ENCODE results near the gene MAP2K1. TPM values are rescaled to one million over a fixed set of nuclear protein-coding genes. Genes with fewer than 3 reads are reported as not detected.
"Not testable (repeated sequence)": the region's sequence is repeated elsewhere in the genome, so short reads cannot be mapped to it uniquely, and the experiment has no call there.

Gene MAP2K1
- total RNA-seq, 6 experiments from 2014 or later = 45.2 to 64.7 (median 49.5) TPM

DNA sequence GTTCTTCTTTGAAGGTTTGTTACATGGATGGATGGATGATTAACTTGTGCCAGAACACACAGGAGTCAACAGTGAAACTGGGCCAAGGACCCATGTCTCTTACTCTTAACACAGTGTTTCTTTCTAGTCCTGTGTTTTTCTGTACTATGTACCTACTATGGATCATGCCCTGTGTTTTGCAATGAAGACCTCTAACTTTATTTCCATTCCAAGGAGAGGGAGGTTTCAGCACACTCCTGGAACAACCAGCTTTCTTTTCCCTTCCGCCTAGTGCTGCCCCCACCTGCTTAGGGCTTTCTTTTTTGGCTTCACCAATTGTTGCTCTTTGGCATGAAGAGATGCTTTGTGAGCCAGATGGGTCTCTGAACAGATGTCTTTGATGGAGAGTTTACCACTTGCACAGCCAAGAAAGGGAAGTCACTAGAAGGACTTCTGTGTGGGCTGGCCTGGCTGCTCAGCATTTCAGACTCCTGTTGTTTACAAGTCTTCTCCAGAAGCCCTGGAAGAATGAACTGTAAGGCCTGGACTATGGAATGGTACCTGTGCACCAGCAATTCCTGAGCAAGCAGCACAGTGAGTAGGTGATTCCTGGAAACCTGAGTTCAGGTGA is 66.4 kb downstream of the MAP2K1 start:
- no peak for DNase-seq
- Mint-ChIP-seq H3K4me3 (no peak overlapping the region), H3K27me3 (ENCODE audit: insufficient read depth) (no peaks in the 10 kb centered on the region), H3K36me3 (ENCODE audit: low read depth) (peaks cover 24% of the 10 kb centered on the region), H3K27ac (no peak overlapping the region), H3K4me1 (ENCODE audit: low read depth) (peaks cover 19% of the 10 kb centered on the region), H3K9me3 (no peaks in the 10 kb centered on the region)
- TF ChIP-seq, protein P1, sequence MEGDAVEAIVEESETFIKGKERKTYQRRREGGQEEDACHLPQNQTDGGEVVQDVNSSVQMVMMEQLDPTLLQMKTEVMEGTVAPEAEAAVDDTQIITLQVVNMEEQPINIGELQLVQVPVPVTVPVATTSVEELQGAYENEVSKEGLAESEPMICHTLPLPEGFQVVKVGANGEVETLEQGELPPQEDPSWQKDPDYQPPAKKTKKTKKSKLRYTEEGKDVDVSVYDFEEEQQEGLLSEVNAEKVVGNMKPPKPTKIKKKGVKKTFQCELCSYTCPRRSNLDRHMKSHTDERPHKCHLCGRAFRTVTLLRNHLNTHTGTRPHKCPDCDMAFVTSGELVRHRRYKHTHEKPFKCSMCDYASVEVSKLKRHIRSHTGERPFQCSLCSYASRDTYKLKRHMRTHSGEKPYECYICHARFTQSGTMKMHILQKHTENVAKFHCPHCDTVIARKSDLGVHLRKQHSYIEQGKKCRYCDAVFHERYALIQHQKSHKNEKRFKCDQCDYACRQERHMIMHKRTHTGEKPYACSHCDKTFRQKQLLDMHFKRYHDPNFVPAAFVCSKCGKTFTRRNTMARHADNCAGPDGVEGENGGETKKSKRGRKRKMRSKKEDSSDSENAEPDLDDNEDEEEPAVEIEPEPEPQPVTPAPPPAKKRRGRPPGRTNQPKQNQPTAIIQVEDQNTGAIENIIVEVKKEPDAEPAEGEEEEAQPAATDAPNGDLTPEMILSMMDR (IDR thresholded peaks at IDR 0.05) = no peak

GRCh38 chr15:66454143-66454542 is 67.4 kb downstream of the MAP2K1 start:
- H3K4me3 Mint-ChIP-seq = no peak overlapping the region
- H3K36me3 Mint-ChIP-seq (ENCODE audit: low read depth) = peaks cover 19% of the 10 kb centered on the region
- no peaks in the 10 kb centered on the region for H3K27me3 Mint-ChIP-seq (ENCODE audit: insufficient read depth)
- H3K27ac Mint-ChIP-seq = no peak overlapping the region
- DNase-seq = peak; percentile 9
- TF ChIP-seq, protein P1 (IDR thresholded peaks at IDR 0.05) = no peak
- H3K9me3 Mint-ChIP-seq = no peaks in the 10 kb centered on the region
- peaks cover 25% of the 10 kb centered on the region for H3K4me1 Mint-ChIP-seq (ENCODE audit: low read depth)

GRCh38 chr15:66456211-66456610 is 69.5 kb downstream of the MAP2K1 start:
- peak; percentile 3 for DNase-seq
- Mint-ChIP-seq H3K4me3 (no peak overlapping the region), H3K27me3 (ENCODE audit: insufficient read depth) (no peaks in the 10 kb centered on the region), H3K36me3 (ENCODE audit: low read depth) (peaks cover 23% of the 10 kb centered on the region), H3K27ac (peak overlapping the region; percentile 53), H3K9me3 (no peaks in the 10 kb centered on the region), H3K4me1 (ENCODE audit: low read depth) (peaks cover 42% of the 10 kb centered on the region)
- TF ChIP-seq, protein P1 (IDR thresholded peaks at IDR 0.05) = no peak

DNA sequence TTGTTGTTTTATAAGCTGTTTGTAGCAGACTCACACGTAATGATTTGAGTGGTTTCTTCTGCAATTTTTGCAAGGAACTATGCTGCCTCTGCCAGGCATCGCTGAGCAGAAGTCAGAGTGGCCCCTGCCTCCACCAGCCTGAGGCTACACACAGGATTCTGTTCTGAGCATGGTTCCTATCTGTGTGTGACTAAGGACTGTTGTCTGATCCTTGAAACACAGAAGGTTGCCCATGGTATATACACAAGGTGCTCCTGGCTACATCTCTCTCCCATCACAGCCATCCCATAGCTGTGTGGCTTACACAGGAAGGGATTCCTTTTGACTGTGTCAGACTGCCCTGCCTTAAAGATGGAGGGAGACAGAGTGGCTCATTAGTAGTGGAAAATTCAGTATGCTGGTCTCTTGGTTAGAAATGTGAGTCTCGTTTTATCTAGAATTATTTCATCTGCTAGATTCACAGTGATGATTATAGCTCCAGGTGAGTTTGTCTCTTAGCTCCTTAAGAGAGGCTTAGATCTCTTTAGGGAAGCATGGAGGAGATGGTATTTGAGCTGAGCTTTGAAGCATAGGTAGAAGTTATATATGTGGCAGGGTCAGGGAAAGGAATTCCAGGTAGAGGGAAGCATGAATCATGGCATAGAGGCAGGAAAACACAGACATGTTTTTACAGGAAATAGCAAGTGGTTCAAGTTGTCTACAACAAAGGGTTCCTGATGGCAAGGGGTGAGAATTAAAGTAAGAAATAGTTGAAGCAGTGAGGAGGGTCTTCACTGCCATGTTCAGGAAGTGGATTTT is 73.3 kb downstream of the MAP2K1 start:
- peak; percentile 85 for DNase-seq
- no peaks in the 10 kb centered on the region; the same call in none of the 2 replicates for H3K27me3 Mint-ChIP-seq (ENCODE audit: insufficient read depth)
- peaks cover 43% of the 10 kb centered on the region for H3K4me1 Mint-ChIP-seq (ENCODE audit: low read depth)
- TF ChIP-seq, protein P1 (IDR thresholded peaks at IDR 0.05) = no peak
- H3K9me3 Mint-ChIP-seq = no peaks in the 10 kb centered on the region
- H3K36me3 Mint-ChIP-seq (ENCODE audit: low read depth) = peaks cover 15% of the 10 kb centered on the region
- peak overlapping the region; percentile 93 for H3K27ac Mint-ChIP-seq
- peak overlapping the region; percentile 79 for H3K4me3 Mint-ChIP-seq

DNA sequence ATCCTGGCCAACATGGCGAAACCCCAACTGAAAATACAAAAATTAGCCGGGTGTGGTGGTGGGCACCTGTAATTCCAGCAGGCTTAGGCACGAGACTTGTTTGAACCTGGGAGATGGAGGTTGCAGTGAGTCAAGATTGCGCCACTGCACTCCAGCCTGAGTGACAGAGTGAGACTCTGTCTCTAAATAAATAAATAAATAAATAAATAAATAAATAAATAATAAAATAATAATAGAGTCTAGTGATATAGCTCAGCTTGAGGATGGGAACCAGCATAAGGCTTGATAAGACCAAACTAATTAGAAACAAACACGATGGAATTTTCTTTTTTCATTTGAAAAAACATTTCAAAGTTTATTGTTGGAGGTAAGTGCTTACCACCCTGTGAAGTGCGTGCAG is 74.6 kb downstream of the MAP2K1 start:
- not testable (repeated sequence) for H3K27ac Mint-ChIP-seq; H3K4me3 Mint-ChIP-seq; DNase-seq; H3K9me3 Mint-ChIP-seq; H3K27me3 Mint-ChIP-seq (ENCODE audit: insufficient read depth)
- Mint-ChIP-seq H3K36me3 (ENCODE audit: low read depth) (peaks cover 11% of the 10 kb centered on the region), H3K4me1 (ENCODE audit: low read depth) (peaks cover 35% of the 10 kb centered on the region)

GRCh38 chr15:66461917-66462316 is 75.2 kb downstream of the MAP2K1 start:
- Mint-ChIP-seq H3K27ac (peak overlapping the region; percentile 29; the same call in 1 of the 2 replicates), H3K36me3 (ENCODE audit: low read depth) (peaks cover 6% of the 10 kb centered on the region), H3K4me3 (no peak overlapping the region), H3K9me3 (no peaks in the 10 kb centered on the region), H3K4me1 (ENCODE audit: low read depth) (peaks cover 30% of the 10 kb centered on the region), H3K27me3 (ENCODE audit: insufficient read depth) (no peaks in the 10 kb centered on the region; the same call in none of the 2 replicates)
- TF ChIP-seq, protein P1 (IDR thresholded peaks at IDR 0.05) = no peak
- no peak for DNase-seq
